HG02588 (cell line): Measurements from ENCODE around the gene AGMO.

Experiments
- ATAC-seq: cut with Tn5 transposase; IDR thresholded peaks from one replicate; pipeline ENCODE4 v1.9.1; 2021; ENCODE audit warnings: mild to moderate bottlenecking, moderate library complexity; ENCODE audit not compliant: unreplicated experiment

Gene AGMO

GRCh38 chr7:15402436-15403136 is 159.2 kb downstream of the AGMO start:
- no peak for ATAC-seq

DNA sequence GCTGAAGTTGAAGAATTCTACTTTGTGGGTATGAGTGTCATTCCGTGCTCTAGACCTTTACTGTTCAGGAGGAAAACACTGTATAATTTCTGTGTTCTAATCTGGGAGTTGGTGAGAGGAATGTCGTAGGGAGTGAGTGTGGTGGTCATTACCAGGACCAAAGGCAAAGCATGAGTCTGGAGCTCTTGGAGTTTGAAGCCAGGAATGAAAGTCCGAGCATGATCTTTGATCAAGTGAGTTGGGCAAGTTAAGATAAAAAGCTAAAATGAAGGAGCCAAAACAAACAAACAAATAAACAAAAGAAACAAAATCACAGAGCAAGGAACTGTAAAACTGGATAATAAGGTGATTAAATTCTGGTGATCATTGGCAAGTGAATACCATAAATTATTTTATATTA is 161.4 kb downstream of the AGMO start:
- ATAC-seq, result no peak

- ATAC-seq, result no peak
Measured at GRCh38 chr7:15399441-15399840, 162.4 kb downstream of the AGMO start.

DNA sequence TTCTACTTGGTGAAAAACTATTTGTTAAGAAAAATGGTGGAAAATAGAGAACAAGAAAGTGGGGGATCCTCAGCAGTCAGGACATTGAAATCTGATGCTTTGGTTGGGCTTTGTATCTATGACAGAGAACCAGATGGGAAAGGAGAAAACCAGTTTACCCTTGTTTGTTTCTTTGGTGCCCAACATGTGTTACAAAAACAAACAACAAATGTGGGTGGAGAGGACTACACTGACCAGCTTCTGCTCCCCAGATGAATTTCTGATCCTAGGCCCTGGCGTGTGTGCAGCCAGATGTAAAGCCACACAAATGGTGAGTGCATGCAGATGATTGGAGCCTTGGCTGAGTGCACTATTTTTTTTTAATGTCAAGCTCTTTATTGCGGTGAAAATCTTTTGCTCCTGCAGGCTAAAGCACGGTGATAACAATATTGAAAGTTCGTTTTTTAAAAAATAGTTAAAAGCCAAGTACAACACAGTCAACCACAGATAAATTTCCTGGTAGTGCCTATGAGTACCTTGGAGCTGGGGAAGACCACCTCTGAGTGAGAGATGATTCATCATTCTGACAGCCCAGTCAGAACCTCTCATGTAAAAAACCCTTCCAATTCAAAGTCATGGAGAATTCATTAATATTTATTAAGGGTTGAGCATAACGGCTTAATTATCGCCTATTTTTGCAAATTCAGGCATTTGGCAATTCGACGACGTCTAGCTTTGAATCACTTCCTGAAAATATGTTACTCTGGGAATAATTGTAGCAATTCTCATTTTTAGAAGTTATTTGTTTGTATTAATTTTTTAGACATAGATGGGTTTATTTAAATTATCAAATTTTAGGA is 163.7 kb downstream of the AGMO start:
- no peak for ATAC-seq

GRCh38 chr7:15397159-15397550 is 164.7 kb downstream of the AGMO start:
- ATAC-seq, result no peak

- ATAC-seq, result no peak
Measured at GRCh38 chr7:15396210-15397158, 165.3 kb downstream of the AGMO start.

- ATAC-seq, result no peak
Measured at GRCh38 chr7:15389073-15389472, 172.7 kb downstream of the AGMO start.

- ATAC-seq, result no peak
Measured at GRCh38 chr7:15378494-15379145, 183.2 kb downstream of the AGMO start.

DNA sequence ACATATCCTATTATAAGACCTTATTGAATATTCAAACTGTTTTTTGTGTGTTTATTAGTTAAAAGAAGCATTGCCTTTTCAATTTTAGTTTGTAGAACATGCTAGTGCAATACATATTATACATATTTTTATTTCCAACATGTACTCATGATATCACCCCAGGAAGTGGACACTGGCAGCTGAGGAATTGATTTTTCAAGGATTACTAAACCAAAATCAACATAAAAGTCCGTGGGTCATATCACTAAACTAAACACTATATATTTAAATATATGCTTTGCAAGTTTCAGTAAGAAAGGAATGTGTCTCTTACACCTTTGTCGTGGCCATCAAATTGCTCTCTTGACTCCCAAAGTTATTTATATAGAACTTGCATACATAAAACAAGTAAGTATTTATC is 185.2 kb downstream of the AGMO start:
- ATAC-seq, result no peak

DNA sequence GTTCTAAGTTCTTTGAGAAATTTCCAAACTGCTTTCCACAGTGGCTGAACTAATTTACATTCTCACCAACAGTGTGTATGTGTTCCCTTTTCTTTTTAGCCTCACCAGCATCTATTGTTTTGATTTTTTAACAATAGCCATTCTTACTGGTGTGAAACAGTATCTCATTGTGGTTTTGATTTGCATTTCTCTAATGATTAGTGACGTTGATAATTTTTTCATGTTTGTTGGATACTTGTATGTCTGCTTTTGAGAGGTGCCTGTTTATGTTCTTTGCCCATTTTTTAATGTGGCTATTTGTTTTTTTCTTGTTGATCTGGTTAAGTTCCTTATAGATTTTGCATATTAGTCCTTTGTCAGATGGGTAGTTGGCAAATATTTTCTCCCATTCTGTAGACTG is 191.4 kb downstream of the AGMO start:
- ATAC-seq, result no peak

- ATAC-seq, result no peak
Measured at GRCh38 chr7:15368653-15369052, 193.2 kb downstream of the AGMO start.

GRCh38 chr7:15367897-15368296 is 193.9 kb downstream of the AGMO start:
- no peak for ATAC-seq

DNA sequence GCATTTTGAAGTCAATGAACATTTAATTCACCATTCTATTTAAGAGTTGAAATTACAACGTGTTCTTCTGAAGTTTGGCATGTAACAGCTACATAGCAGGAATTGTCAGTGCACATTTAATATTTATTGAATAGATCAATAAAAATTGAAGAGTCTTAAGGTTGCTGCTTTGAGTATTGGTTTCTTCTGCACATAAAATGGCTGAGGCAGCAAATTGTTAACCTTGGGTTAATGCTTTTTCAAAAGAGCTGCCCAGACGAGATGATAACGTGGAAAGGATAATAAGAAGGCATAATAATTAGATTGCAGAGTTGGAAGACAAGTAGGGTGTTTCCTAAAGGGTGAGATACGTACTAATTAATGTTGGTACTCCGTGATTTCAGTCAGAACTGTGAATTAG is 203.7 kb downstream of the AGMO start:
- ATAC-seq, result no peak

DNA sequence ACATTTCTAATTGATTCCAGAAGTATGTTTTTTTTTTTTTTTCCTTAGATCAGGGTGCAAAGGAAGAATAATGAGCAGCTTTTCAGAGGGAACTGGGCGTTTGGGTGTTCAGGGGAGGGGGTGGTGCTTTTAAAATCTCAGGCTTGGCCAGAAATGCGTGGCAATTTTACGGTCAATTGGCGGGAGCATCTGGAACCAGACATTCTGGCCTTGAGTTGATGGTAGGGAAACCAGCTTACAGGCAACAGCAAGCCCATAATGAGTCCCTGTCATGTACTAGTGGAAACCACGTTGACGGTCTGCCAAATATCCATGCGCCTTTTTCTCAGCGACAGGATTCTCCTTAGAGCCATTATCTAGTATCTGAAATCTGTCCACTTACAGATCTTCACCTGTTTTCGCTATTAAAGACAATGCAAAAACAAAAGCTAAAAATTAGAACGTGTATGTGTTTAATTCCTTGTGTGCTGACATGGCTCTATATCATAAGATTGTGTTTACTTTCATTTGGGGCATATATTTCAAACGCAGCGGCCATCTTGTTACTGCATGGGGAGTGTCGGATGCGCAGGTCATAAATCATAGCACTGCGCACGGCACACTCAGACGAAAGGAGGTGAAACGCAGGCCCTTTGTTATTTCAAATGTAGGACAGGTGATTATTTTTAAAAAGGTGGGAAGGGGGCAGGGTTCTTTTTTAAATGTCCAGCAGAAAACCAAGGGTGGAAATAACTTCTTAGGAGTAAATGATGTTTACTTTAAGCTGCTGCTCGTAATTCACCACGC is 209.2 kb downstream of the AGMO start:
- ATAC-seq, result no peak

DNA sequence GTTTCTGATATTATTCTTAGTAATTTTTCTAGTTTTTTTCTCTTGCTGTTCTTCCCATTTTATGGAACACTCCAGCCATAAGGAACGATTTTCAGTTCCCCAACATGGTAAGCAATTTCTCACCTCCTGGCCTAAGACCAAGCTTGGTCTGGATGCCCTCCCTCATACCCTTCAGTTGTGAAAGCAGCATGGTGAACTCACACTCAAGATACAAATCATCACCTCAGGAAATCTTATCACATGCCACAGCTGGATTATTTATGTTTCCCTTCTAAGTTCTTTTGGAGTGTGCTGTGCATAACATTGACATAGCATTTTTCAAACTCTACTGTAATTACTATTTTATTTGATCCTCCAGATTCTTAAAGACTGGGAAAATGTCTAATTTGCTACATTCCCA is 216.6 kb downstream of the AGMO start:
- no peak for ATAC-seq

DNA sequence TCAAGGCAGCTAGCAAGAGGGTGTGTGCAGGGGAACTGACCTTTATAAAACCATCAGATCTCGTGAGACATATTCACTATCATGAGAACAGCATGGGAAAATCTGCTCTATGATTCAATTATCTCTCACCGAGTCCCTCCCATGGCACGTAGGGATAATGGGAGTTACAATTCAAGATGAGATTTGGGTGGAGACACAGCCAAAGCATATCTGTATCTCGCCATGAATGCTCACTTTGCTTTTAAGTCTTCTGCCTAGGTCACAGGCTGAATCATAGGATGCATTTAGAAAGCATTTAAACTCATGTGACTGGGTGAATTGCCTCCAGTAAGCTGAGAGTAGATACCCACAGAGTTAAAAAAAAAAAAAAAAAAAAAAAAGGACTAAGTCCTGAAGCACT is 220.0 kb downstream of the AGMO start:
- ATAC-seq, result no peak

DNA sequence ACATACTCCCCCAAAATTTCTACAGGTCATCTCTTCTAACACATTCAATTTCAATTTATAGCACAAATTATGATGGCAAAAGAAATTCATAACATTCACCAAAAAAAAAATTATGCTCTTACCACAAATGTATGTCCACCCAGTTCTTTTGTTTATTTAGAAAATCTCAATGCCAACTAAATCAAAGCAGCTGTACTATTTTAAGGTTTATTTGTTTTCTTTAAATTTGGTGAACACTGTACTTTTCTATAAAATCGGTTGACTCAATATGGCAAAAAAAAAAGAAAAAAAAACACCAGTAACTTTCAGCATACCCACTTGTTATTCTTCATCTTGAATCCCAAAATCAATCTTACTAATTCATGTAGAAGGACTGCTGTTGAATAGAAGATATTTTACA is 225.7 kb downstream of the AGMO start:
- ATAC-seq, result no peak

DNA sequence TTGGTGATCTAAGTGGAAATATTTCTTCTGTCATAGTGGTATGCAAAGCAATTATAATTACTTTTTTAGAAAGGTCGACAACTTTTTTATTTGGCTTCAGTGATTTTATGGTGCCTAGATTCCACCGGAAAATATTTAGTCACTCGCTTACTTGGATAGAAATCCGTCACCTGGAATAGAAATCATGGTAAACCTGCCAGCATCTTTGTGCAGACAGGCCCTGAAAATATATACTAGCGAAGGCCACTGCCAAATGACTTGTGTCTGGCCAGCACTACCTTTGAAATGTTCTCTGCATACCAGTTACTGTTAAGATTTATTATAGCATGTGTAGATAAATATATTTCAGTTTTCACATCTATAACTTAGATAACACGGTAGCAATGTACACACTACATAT is 226.4 kb downstream of the AGMO start:
- ATAC-seq, result no peak

- no peak for ATAC-seq
Measured at GRCh38 chr7:15334536-15335263, 227.1 kb downstream of the AGMO start.
